ENCODE data around the gene ANO8.
A peak's percentile ranks its signal among the peaks of the same experiment; 100 is the strongest.

Gene ANO8

DNA sequence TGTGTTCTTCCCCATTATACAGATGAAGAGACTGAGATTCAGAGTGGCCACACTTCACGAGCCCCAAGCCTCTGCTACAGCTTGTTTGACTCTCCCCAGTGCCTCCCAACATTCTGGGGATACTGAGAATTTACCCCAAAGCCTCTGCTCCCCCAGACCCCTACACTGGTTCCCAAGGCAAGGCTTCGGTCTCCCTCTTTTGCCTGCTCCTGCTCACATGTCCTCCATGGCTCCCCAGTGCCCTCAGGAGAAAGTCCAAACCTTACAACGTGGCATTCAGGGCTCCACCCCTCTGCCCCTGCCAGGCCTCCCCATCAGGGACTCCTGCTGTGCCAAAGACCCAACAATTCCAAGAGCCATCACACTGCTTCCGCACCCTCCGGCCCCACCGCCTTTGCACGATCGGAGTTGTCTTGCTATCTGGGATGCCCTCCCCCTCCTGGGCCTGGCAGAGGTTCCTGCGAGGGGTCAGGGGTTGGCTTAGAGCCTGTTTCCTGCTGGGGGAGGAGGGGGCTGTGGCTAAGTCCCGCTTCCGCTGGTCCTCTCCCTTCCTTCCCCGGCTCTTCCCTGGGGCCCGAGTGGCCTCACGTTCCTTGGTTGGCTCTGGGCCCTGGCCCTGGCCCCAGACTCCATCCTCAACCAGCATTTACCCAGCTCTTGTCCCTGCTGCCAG, 18.1 kb upstream of the ANO8 start:
- no peak overlapping the region for H3K4me3 ChIP-seq (ENCODE audit: low read depth, low read length)
- DNase-seq (ENCODE audit: low read depth) = no peak
- TF ChIP-seq, protein P1, sequence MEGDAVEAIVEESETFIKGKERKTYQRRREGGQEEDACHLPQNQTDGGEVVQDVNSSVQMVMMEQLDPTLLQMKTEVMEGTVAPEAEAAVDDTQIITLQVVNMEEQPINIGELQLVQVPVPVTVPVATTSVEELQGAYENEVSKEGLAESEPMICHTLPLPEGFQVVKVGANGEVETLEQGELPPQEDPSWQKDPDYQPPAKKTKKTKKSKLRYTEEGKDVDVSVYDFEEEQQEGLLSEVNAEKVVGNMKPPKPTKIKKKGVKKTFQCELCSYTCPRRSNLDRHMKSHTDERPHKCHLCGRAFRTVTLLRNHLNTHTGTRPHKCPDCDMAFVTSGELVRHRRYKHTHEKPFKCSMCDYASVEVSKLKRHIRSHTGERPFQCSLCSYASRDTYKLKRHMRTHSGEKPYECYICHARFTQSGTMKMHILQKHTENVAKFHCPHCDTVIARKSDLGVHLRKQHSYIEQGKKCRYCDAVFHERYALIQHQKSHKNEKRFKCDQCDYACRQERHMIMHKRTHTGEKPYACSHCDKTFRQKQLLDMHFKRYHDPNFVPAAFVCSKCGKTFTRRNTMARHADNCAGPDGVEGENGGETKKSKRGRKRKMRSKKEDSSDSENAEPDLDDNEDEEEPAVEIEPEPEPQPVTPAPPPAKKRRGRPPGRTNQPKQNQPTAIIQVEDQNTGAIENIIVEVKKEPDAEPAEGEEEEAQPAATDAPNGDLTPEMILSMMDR (IDR thresholded peaks at IDR 0.05; ENCODE audit: insufficient read depth, low read depth, low read length, missing control alignments) = no peak

DNA sequence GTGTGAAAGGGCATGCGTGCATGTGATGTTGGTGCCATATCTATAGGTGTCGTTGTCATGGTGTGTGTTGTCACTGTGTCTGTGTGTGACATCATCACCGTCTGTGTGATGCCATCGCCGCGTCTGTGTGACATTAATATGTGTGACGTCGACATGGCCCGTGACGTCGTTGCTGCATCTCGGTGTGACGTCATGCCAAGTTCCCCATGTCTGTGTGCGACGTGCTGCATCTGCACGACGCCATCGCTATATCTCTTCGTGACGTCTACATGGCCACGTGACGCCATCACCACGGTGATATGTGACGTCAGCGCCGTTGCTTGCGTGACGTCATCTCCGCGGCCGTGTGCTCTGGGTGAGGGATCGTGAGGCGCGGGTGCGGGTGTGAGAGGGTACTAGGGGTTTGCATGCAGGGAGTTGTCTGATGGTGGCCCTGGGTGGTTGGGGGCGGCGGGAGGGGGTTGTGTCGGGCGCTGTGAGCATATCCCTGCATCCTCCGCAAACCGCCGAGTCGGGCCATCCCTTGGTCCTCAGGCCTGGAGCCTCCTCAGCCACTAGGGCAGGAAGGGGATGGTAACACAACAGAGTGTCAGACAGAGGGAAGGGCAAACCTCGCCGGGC, 17.3 kb upstream of the ANO8 start:
- TF ChIP-seq, protein P1 (IDR thresholded peaks at IDR 0.05; ENCODE audit: insufficient read depth, low read depth, low read length, missing control alignments) = no peak
- DNase-seq (ENCODE audit: low read depth) = no peak
- no peak overlapping the region for H3K4me3 ChIP-seq (ENCODE audit: low read depth, low read length)

DNA sequence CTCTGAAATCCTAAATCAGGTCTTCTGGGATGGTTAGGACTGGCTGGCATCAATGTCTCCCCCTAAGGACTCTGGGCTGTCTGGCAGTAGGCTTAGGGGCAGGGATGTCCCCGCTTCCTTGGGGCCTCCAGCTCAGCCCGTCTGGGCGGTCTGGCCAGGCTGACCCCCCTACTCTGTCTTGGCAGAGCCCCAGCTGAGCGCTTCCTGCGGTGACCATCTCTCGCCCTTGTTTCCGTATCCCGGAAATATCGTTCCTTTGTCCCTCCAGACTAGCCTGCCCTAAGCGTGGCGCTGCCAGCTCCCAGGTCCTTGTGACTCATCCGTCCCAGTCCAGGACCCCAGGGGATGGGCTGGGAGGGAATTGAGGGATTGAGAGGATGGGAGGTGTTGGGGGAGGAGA, 14.0 kb upstream of the ANO8 start:
- DNase-seq (ENCODE audit: low read depth) = no peak
- TF ChIP-seq, protein P1 (IDR thresholded peaks at IDR 0.05; ENCODE audit: insufficient read depth, low read depth, low read length, missing control alignments) = no peak
- H3K4me3 ChIP-seq (ENCODE audit: low read depth, low read length) = no peak overlapping the region

DNA sequence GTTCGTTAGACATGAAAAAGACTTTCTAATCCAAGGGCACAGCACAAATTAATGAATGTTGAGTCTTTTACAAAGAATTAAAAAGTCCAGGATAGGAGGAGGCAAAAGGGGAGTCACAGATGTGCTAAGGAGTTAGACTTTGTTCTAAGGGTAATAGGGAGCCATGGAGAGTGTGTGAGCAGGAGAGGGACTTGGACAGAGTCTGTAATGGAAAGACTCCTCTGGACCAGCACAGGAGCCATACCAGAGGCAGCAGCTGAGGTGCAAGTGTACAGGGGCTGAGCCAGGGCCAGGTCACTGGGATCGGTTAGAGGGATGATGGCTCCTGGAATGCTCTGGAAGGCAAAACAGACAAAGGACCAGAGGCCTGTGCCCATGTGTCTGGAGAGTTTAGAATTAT, 13.2 kb upstream of the ANO8 start:
- DNase-seq (ENCODE audit: low read depth) = no peak
- no peak overlapping the region for H3K4me3 ChIP-seq (ENCODE audit: low read depth, low read length)
- TF ChIP-seq, protein P1 (IDR thresholded peaks at IDR 0.05; ENCODE audit: insufficient read depth, low read depth, low read length, missing control alignments) = no peak

DNA sequence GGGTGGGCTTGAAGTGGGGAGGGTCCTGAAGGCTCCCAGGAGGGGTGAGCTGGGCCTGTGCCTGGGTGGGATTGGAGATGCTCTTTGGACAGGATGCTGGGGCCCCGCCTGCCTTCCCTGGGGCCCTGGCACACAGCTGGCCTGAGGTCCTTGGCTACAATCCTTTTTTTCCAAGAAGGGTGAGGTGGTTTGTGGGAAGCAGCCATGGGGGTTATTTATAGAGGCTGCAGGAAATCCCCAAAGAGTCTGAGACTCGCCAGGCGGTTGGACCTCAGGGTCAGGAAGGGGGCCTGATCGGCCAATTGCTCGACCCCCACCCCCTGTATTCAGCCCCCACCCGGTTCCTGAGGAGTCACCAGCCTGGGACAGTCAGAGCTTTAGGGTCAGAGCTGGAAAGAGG, 12.7 kb upstream of the ANO8 start:
- TF ChIP-seq, protein P1 (IDR thresholded peaks at IDR 0.05; ENCODE audit: insufficient read depth, low read depth, low read length, missing control alignments) = no peak
- no peak for DNase-seq (ENCODE audit: low read depth)
- H3K4me3 ChIP-seq (ENCODE audit: low read depth, low read length) = no peak overlapping the region

DNA sequence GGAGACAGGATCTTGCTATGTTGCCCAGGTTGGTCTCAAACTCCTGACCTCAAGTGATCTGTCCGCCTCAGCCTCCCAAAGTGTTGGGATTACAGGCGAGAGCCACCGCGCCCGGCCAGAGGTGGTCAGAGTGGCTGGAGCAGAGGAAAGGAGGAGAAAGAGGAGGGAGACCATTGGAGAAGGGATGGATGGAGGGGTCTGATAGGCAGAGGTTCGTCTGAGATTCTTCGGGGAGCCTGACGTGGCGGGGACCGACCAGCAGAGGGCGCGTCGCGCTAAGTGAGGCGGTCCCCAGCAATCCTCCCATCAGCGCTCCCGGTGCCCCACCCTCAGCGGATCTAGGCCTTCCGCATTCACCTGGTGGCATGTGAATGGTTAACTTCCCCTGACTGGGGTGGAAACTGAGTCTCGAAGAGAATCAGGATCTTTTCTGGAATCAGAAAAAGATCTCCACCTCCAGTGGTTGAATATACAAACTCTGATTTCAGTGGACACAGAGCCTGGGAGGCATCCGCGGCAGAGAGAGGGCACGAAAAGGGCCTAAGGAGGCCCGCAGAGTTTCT, 11.5 kb upstream of the ANO8 start:
- TF ChIP-seq, protein P1 (IDR thresholded peaks at IDR 0.05; ENCODE audit: insufficient read depth, low read depth, low read length, missing control alignments) = peak; percentile 94
- DNase-seq (ENCODE audit: low read depth) = peak; percentile 82
- no peak overlapping the region for H3K4me3 ChIP-seq (ENCODE audit: low read depth, low read length)
